NB4 (cell line): ENCODE results near the gene ADH4.

ENCODE experiments used
- MYC ChIP-seq: IDR thresholded peaks from 2 replicates; pipeline ENCODE4 v1.6.1; 2011; ENCODE audit warnings: low read depth, low read length
- POLR2A ChIP-seq: IDR thresholded peaks from 2 replicates; pipeline ENCODE4 v1.6.1; 2011; ENCODE audit warnings: mild to moderate bottlenecking; ENCODE audit not compliant: insufficient read length; ENCODE audit errors: extremely low read depth
- TF ChIP-seq, protein P1 (sequence below): IDR thresholded peaks from one replicate; pipeline ENCODE4 v1.5.1; 2012; ENCODE audit warnings: low read depth, low read length

DNA sequence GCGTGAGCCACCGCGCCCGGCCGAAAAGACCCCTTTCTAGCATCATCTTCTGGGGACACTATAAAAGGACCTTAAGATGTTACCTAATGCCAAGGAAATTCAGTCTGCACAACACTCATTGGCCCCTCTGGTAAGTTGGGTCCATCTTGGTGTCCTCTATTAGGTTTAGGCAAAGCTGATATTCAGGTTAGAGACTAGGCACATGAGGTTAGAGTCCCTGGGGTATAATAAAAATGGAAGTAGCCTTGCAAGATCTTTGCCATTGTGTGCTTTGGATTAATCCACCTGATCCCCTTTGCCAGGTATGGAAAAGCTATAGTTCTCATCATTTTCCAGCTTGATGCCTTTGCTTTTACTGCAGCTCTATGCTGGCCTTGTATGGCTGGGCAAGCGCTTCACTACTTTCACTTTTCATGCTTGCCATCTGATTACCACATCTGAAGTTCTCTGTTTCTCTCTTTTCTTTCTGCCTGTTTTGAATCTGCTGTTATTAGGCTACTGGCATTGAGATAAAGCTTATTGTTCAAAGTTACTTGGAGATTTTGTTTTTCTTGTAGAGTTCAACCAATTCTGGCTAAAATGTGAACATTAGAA, 5.4 kb upstream of the ADH4 start:
- no peak for TF ChIP-seq MYC
- TF ChIP-seq, protein P1, sequence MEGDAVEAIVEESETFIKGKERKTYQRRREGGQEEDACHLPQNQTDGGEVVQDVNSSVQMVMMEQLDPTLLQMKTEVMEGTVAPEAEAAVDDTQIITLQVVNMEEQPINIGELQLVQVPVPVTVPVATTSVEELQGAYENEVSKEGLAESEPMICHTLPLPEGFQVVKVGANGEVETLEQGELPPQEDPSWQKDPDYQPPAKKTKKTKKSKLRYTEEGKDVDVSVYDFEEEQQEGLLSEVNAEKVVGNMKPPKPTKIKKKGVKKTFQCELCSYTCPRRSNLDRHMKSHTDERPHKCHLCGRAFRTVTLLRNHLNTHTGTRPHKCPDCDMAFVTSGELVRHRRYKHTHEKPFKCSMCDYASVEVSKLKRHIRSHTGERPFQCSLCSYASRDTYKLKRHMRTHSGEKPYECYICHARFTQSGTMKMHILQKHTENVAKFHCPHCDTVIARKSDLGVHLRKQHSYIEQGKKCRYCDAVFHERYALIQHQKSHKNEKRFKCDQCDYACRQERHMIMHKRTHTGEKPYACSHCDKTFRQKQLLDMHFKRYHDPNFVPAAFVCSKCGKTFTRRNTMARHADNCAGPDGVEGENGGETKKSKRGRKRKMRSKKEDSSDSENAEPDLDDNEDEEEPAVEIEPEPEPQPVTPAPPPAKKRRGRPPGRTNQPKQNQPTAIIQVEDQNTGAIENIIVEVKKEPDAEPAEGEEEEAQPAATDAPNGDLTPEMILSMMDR: no peak
- TF ChIP-seq POLR2A: no peak
